Loucy (cell line): Measurements from ENCODE around the gene GPBAR1.

Experiments
- EZH2phosphoT487 ChIP-seq: fragments of 200-600 bp; IDR thresholded peaks from 2 replicates; pipeline ENCODE4 v1.6.1; 2018; ENCODE audit warnings: antibody characterized with exemption, mild to moderate bottlenecking, moderate library complexity, borderline replicate concordance
- TF ChIP-seq, protein P1 (sequence below): fragments of 200-600 bp; sonication (generic); conservative IDR thresholded peaks from 2 replicates; pipeline ENCODE4 v1.5.1; 2014; ENCODE audit warnings: mild to moderate bottlenecking, antibody characterized with exemption, low read length

DNA sequence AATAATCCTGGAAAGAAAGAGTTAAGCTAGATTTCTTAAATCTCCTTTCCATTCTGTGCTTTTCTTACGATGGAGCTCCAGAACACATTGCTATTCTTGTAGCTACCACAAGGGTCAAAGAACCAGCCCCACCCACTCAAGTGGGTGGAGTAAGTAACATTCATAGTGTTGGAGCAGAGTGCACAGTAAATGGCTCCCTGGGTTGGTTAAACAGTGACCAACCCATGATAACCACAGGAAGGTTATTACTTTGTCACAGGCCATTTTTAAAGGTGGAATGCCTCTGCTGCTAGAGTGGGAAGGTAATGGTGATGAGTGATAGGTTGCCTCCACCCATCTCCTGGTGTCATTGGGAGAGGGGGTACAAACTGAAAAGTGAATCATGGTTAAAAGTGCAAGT is 29.9 kb upstream of the GPBAR1 start:
- TF ChIP-seq, protein P1, sequence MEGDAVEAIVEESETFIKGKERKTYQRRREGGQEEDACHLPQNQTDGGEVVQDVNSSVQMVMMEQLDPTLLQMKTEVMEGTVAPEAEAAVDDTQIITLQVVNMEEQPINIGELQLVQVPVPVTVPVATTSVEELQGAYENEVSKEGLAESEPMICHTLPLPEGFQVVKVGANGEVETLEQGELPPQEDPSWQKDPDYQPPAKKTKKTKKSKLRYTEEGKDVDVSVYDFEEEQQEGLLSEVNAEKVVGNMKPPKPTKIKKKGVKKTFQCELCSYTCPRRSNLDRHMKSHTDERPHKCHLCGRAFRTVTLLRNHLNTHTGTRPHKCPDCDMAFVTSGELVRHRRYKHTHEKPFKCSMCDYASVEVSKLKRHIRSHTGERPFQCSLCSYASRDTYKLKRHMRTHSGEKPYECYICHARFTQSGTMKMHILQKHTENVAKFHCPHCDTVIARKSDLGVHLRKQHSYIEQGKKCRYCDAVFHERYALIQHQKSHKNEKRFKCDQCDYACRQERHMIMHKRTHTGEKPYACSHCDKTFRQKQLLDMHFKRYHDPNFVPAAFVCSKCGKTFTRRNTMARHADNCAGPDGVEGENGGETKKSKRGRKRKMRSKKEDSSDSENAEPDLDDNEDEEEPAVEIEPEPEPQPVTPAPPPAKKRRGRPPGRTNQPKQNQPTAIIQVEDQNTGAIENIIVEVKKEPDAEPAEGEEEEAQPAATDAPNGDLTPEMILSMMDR, result peak; percentile 53; the same call in 1 of the 2 replicates
- no peak for TF ChIP-seq EZH2phosphoT487
